SH-SY5Y (cell line): Measurements from ENCODE around the gene UBIAD1.

Experiments
- GATA2 ChIP-seq: IDR thresholded peaks from 2 replicates; pipeline ENCODE4 v1.6.1; 2011; ENCODE audit warnings: mild to moderate bottlenecking, low read depth, low read length
- GATA3 ChIP-seq: IDR thresholded peaks from 2 replicates; pipeline ENCODE4 v1.6.1; 2011; ENCODE audit warnings: low read depth, mild to moderate bottlenecking, low read length, moderate library complexity

DNA sequence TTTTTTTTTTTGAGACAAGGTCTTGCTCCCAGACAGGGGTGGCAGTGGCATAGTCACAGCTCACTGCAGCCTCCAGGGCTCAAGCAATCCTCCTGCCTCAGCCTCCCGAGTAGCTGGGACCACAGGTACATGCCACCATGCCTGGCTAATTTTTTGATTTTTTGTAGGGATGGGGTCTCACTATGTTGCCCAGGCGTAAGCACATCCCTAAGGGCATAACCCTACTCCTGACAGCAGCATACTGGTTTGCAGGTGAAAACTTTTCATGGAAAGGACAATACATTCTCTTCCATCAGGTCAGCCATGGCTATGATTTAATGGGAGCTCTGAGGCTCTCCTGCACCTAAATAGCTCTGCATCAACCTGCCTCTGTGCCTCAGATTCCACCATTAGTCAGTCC lies 29.4 kb downstream of the UBIAD1 start:
- TF ChIP-seq GATA2 (no peak), GATA3 (no peak)
